HepG2 (cell line): ENCODE results near the gene GALNT10. TPM values are rescaled to one million over a fixed set of nuclear protein-coding genes. Genes with fewer than 3 reads are reported as not detected.

Experiments
- ATAC-seq: fragments of 200-7000 bp; cut with Tn5 transposase; 3 replicates; pipeline ENCODE4 v1.9.1; 2020; ENCODE audit warnings: mild to moderate bottlenecking, moderate library complexity
- BruUV-seq: library from RNA; stranded (reverse); fragments of 400-500 nt; replicated peaks from 2 replicates; lab custom pipeline; 2021; lab: Mats Ljungman, UMichigan
- CTCF ChIA-PET: fragments of 300-600 bp; formaldehyde crosslinking; extraction: SDS; loops from one replicate; lab custom pipeline; 2021; ENCODE audit warnings: low total read pairs, inconsistent platforms, low intra/inter-chr PET ratio; lab: Yijun Ruan, JAX
- POLR2A ChIA-PET: fragments of 350-600 bp; sonication (Branson Sonifier 250); formaldehyde crosslinking; loops from one replicate; lab custom pipeline; 2020; ENCODE audit warnings: antibody characterized with exemption, inconsistent platforms; lab: Yijun Ruan, JAX
- DNase-seq: peaks from one replicate; pipeline ENCODE4 v3.0.0-alpha.2; 2015; ENCODE audit warnings: low spot score
- FAIRE-seq: peaks from 3 replicates; lab custom pipeline; 2011; peaks lifted over from hg19 to GRCh38; lab: Jason Lieb, UNC
- H2AFZ ChIP-seq: one replicate; pipeline ENCODE4 v1.6.1; 2011; ENCODE audit warnings: low read length, inconsistent platforms
- H3K27ac ChIP-seq: fragments of 300-600 bp; 3 replicates; pipeline ENCODE4 v1.8.0; 2011; ENCODE audit warnings: mixed run types, mild to moderate bottlenecking, mixed read lengths, low read length, inconsistent platforms; ENCODE audit not compliant: insufficient read depth; ENCODE audit errors: extremely low read length
- H3K27me3 ChIP-seq, 2 experiments: fragments of 200-600 bp in 1 of 2; 2 replicates in 1 of 2; 3 replicates in 1 of 2; pipeline versions ENCODE4 v1.6.0 to v1.8.0; 2011; ENCODE audit warnings: low read length in 2 of 2, mild to moderate bottlenecking in 2 of 2, moderate library complexity in 2 of 2, inconsistent platforms in 1 of 2; ENCODE audit not compliant: insufficient read depth in 2 of 2, control insufficient read depth in 1 of 2
- H3K36me3 ChIP-seq, 2 experiments: fragments of 200-600 bp in 1 of 2; replicated peaks in 1 of 2; 2 replicates in 1 of 2; 3 replicates in 1 of 2; pipeline versions ENCODE4 v1.5.1 to v1.8.0; 2011; ENCODE audit warnings: low read length in 2 of 2, inconsistent platforms in 1 of 2; ENCODE audit not compliant: insufficient read depth in 2 of 2, control insufficient read depth in 1 of 2
- H3K4me1 ChIP-seq: 2 replicates; pipeline ENCODE4 v1.5.1; 2012; ENCODE audit warnings: low read length, inconsistent platforms; ENCODE audit not compliant: insufficient read depth
- H3K4me2 ChIP-seq: 2 replicates; pipeline ENCODE4 v1.6.0; 2011; ENCODE audit warnings: low read depth, low read length, inconsistent platforms
- H3K4me3 ChIP-seq, 3 experiments: fragments of 200-600 bp in 1 of 3; sonication (generic), shearing (Covaris generic) in 1 of 3; replicated peaks in 1 of 3; 2 replicates each; pipeline ENCODE4 v1.5.1; 2011 to 2016; ENCODE audit warnings: low read length in 3 of 3, inconsistent platforms in 2 of 3, low read depth in 2 of 3, mild to moderate bottlenecking in 2 of 3, control low read depth in 1 of 3, mixed read lengths in 1 of 3; ENCODE audit not compliant: insufficient read depth in 1 of 3
- H3K79me2 ChIP-seq: one replicate; pipeline ENCODE4 v1.6.1; 2011; ENCODE audit warnings: low read length, inconsistent platforms; ENCODE audit not compliant: insufficient read depth
- H3K9ac ChIP-seq: 2 replicates; pipeline ENCODE4 v1.6.0; 2011; ENCODE audit warnings: mild to moderate bottlenecking, low read depth, low read length, inconsistent platforms; ENCODE audit not compliant: insufficient read depth
- H3K9me3 ChIP-seq: 2 replicates; pipeline ENCODE4 v1.5.1; 2012; ENCODE audit warnings: mild to moderate bottlenecking, low read length
- H4K20me1 ChIP-seq: 2 replicates; pipeline ENCODE4 v1.6.0; 2011; ENCODE audit warnings: inconsistent platforms, mild to moderate bottlenecking, low read length, moderate library complexity; ENCODE audit not compliant: insufficient read depth
- GLI4 ChIP-seq: sonication (generic); formaldehyde crosslinking; IDR thresholded peaks from 2 replicates; pipeline ENCODE4 v1.5.1; 2020; ENCODE audit warnings: missing genetic modification reagents, mild to moderate bottlenecking, moderate library complexity, borderline replicate concordance
- IKZF4 ChIP-seq: sonication (generic); formaldehyde crosslinking; IDR thresholded peaks from 2 replicates; pipeline ENCODE4 v1.5.1; 2020; ENCODE audit warnings: borderline replicate concordance, mild to moderate bottlenecking, low read depth, missing genetic modification reagents; ENCODE audit errors: not compliant biosample characterization
- IRF2 ChIP-seq: IDR thresholded peaks from 2 replicates; pipeline ENCODE4 v1.6.1; 2018; ENCODE audit warnings: missing genetic modification reagents, missing compliant biosample characterization
- PRDM4 ChIP-seq: sonication (generic); formaldehyde crosslinking; IDR thresholded peaks from 2 replicates; pipeline ENCODE4 v1.9.0; 2021; ENCODE audit warnings: missing genetic modification reagents, borderline replicate concordance
- PRMT3 ChIP-seq: sonication (generic); formaldehyde crosslinking; IDR thresholded peaks from 2 replicates; pipeline ENCODE4 v1.8.1; 2022; ENCODE audit warnings: low read depth, mild to moderate bottlenecking, moderate library complexity, missing genetic modification reagents, borderline replicate concordance
- SMAD1 ChIP-seq: sonication (generic); formaldehyde crosslinking; IDR thresholded peaks from 2 replicates; pipeline ENCODE4 v1.4.0; 2020; ENCODE audit warnings: missing genetic modification reagents, low read depth, mild to moderate bottlenecking, borderline replicate concordance
- ZBTB40 ChIP-seq, 2 experiments: fragments of 450-650 bp in 1 of 2; sonication (generic) in 1 of 2; formaldehyde crosslinking in 1 of 2; IDR thresholded peaks; 2 replicates each; pipeline versions ENCODE4 v1.6.1 to v1.8.0; 2016 to 2022; ENCODE audit warnings: antibody characterized with exemption in 1 of 2, mild to moderate bottlenecking in 1 of 2, missing genetic modification reagents in 1 of 2
- ZNF235 ChIP-seq: sonication (generic); formaldehyde crosslinking; IDR thresholded peaks from 2 replicates; pipeline ENCODE4 v1.8.1; 2023; ENCODE audit warnings: mild to moderate bottlenecking, missing genetic modification reagents, borderline replicate concordance
- ZNF331 ChIP-seq: sonication (generic); formaldehyde crosslinking; IDR thresholded peaks from 2 replicates; pipeline ENCODE4 v1.4.0; 2020; ENCODE audit warnings: missing genetic modification reagents
- ZNF367 ChIP-seq: sonication (generic); formaldehyde crosslinking; IDR thresholded peaks from 2 replicates; pipeline ENCODE4 v1.4.0; 2020; ENCODE audit warnings: missing genetic modification reagents, borderline replicate concordance
- ZSCAN22 ChIP-seq: sonication (generic); formaldehyde crosslinking; IDR thresholded peaks from 2 replicates; pipeline ENCODE4 v1.4.0; 2020; ENCODE audit warnings: mild to moderate bottlenecking, missing genetic modification reagents
- WGBS: methylation state at CpG from one replicate; pipeline ENCODE4 v1.1.6; 2017; ENCODE audit warnings: low lambda C conversion rate; 5-methylcytosine and 5-hydroxymethylcytosine counted together
- in situ Hi-C: cut with HindIII; loops from 2 replicates; pipeline ENCODE4 v1.10.0; 2017; ENCODE audit warnings: low pct_unique_long_range_greater_than_20kb; ENCODE audit not compliant: extremely low pct_ligation_motif_present
- intact Hi-C: fragments of 100-400 bp; cut with micrococcal nuclease; formaldehyde crosslinking; loops from one replicate; pipeline ENCODE4 v1.10.0; 2022; ENCODE audit not compliant: unreplicated experiment
- polyA plus RNA-seq, 8 experiments: library from polyadenylated mRNA; depleted of rRNA in 3 of 8; stranded (reverse) in 7 of 8; unstranded in 1 of 8; fragments of >200 nt; fragmentation: Illumina TruSeq in 4 of 8; extraction: Trizol in 4 of 8; gene quantifications; 2 replicates each; pipeline versions ENCODE4 v1.2.1 to v1.2.3, GENCODE V29; 2011 to 2016; ENCODE audit warnings: low read depth in 4 of 8, missing spikeins in 1 of 8, mixed read lengths in 1 of 8; ENCODE audit not compliant: insufficient read depth in 1 of 8
- total RNA-seq, 5 experiments: library from RNA; depleted of rRNA; stranded (reverse); fragments of >200 nt; fragmentation: Illumina TruSeq; extraction: Trizol; gene quantifications; 2 replicates each; pipeline ENCODE4 v1.2.3, GENCODE V29; 2016; ENCODE audit warnings: low read depth in 1 of 5

The GALNT10 gene
- total and polyA plus RNA-seq, 2 of the 13 experiments (the other 11 are each of a cell fraction or from before 2014, with no cell fraction given): 8.1 to 11.2 TPM

- TF ChIP-seq SMAD1 (CRISPR knock-in tag) (no peak), ZNF331 (no peak), GLI4 (CRISPR knock-in tag) (no peak), ZNF367 (CRISPR knock-in tag) (no peak), ZNF235 (CRISPR knock-in tag) (no peak), IKZF4 (CRISPR knock-in tag) (no peak), PRDM4 (no peak), ZSCAN22 (CRISPR knock-in tag) (no peak)
Measured at GRCh38 chr5:154312576-154312975, 122.0 kb downstream of the GALNT10 start (continued).

GRCh38 chr5:154313360-154314017 lies 123.0 kb downstream of the GALNT10 start:
- ATAC-seq: no peak
- no peaks in the 10 kb centered on the region for H4K20me1 ChIP-seq
- no peak overlapping the region for H3K4me2 ChIP-seq
- intact Hi-C loops (no loop called here), in situ Hi-C loops (no loop called here)
- H3K27me3 ChIP-seq: no peaks in the 10 kb centered on the region
- H3K4me3 ChIP-seq: no peak overlapping the region
- no peak overlapping the region for H3K9ac ChIP-seq
- BruUV-seq: no TSS peak
- no peaks in the 10 kb centered on the region for H3K9me3 ChIP-seq
- 69% methylated on average over 4 of the region's 4 CpGs for WGBS
- ChIA-PET POLR2A (no interaction called here), CTCF (no interaction called here)
- FAIRE-seq: no peak
- no peaks in the 10 kb centered on the region for H3K36me3 ChIP-seq
- no peak overlapping the region for H2AFZ ChIP-seq
- H3K4me1 ChIP-seq: no peaks in the 10 kb centered on the region
- H3K27ac ChIP-seq: no peak overlapping the region
- no peak for DNase-seq
- H3K79me2 ChIP-seq: no peaks in the 10 kb centered on the region
- TF ChIP-seq PRMT3 (CRISPR knock-in tag) (no peak), IRF2 (CRISPR knock-in tag) (no peak), ZBTB40 (IDR thresholded peaks at IDR 0.05) (no peak), ZBTB40 (CRISPR knock-in tag; IDR thresholded peaks at IDR 0.05) (no peak)
